GM21737 (cell line): Measurements from ENCODE around the gene KCNK18.

ENCODE experiments used
- ATAC-seq: cut with Tn5 transposase; IDR thresholded peaks from one replicate; pipeline ENCODE4 v1.9.1; 2021; ENCODE audit warnings: mild to moderate bottlenecking, moderate library complexity; ENCODE audit not compliant: unreplicated experiment

The KCNK18 gene

DNA sequence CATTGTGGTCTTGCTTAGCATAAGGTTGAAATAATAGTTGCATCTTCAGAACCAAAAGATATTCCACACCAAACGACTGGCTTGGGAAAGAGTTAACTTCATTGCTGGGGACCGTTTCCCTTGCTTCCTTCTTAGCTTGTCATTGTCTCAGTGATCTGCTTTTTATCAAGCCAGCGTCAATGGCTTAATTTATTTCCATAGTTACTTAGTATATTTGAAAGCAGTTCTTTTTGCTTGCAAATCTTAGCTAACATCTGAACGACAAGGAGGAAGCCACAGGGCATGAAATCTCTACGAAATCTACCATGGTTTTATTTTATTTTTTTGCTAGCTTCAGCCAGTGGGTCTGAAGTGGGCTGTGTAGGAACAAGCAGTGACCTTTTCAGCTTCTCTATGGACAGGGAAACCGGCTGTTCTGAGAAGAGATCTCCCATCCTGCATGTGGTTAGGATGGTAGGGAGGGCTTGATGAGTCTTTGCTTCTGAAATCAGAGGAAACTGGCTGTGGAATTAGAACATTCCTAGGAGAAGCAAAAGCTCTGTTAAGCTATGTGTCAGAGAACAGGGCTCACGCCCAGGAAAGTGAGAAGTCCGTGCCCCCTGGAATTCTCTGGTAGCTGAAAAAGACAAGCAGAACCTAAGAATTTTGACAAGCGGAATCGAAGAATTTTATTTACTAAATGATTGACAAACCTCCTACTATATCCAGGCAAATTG lies 51.6 kb downstream of the KCNK18 start:
- ATAC-seq: no peak

DNA sequence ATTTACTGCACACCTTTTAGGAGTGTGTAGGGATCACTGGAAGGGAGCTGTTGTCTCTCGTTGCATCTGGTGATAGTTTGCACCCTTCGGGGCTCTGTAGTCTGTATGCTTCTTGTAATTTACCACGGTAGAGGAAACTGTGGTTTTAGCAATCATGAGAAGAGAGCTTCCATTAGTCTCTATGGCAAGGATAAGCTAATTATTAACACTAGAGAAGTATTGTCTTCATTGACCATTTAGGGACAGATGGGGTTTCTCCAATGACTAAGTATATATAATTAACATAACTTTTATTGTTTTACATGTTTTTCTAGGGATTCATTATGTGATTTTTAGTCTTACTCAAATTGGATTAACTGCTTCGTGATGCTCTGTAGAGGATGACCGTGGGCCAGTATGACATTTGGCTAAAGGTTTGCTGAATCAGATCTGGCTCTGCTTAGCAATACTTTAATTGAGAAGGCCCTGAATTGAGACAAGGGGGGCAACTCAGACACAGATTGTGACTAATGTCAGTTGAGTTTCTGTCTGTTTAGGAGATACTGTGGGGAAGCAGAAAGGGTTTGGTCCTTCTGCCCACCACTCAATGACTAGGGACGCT lies 52.3 kb downstream of the KCNK18 start:
- ATAC-seq: peak; percentile 59

DNA sequence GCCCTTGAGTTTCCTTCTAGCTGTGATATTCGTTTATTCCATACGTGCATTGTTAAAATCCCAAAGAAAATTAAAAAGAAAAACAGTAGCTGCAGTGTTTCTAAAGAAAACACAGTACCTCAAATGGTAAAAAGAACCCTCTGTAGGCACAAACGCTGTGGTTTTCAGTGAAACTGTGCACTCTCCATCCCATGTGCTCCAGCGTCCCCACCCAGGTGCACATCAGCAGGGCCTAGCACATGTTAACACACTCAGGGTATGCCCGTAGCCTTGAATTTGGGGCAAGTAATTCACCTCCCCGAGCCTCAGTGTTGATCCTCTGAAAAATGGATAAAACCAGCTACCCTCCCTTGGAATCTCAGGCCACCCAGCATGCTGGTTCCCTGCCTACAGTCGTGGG lies 53.1 kb downstream of the KCNK18 start:
- ATAC-seq: no peak

DNA sequence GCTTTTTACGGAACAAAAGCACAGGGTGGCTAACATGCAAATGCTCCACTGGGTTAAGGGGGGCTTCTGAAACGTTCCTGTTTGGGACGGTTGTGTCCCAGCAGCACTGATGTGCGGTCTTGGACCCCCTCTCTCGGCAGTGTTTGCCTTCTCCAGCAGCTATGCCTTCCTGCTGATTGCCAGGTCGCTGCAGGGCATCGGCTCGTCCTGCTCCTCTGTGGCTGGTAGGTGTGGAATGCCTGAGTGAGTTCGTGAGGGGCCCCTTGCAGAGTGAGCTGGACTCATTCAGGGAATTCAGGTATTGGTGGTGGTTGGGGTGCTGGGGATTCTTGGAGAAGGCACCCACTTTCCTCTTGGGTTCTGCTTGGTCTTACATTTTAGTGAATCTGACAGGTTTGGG lies 56.6 kb downstream of the KCNK18 start:
- no peak for ATAC-seq

DNA sequence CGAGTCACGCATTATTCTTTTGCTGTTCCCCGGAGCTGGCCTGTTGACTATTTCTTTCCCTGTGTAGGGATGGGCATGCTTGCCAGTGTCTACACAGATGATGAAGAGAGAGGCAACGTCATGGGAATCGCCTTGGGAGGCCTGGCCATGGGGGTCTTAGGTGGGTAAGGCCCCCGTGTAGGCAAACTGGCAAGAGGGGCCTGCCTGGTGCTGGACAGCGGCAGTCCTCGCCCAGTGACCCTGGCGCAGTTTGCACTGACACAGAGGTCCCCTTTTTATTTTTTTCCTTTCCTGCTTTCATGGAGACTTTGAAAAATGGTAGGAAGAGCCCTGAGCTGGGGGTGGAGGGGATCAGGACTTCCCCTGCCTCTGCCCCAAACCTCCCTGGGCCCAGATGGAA lies 57.0 kb downstream of the KCNK18 start:
- no peak for ATAC-seq

DNA sequence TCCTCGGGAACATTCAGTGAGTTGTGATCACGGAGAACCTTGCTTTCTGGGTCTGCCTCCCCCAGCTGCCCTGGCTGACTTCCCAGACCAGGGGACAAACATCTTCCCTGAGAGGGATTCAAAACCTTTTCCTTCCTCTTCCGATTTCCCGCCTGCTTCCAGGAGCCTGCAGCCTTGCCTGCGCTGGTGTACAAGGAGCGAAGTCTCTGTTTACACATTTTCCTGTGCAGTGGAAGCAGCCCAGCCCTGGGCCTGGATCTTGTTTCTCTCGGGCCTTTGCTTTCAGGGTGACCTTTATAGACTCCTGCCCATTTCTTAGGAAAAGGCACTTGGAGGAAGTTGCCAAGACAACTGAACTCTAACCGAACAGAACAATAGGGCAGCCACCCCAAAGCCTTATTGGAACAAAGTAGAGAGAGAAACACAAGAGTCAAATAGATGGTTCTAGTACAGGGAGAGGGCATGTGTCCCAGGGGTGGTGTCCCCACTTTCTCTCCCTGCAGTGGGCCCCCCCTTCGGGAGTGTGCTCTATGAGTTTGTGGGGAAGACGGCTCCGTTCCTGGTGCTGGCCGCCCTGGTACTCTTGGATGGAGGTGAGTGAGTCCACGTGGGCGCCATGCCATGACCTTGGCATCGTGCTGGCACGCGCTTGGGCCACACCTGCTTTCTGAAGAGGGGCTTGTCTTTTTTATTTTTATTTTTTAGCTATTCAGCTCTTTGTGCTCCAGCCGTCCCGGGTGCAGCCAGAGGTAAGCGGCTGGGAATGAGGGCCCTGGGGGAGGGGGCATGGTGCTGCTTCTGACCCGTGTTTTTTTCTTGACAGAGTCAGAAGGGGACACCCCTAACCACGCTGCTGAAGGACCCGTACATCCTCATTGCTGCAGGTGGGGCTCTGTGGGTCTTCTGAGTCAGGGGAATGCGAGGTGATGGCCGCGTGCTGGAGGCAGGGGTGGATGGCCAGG lies 57.8 kb downstream of the KCNK18 start:
- ATAC-seq: no peak

DNA sequence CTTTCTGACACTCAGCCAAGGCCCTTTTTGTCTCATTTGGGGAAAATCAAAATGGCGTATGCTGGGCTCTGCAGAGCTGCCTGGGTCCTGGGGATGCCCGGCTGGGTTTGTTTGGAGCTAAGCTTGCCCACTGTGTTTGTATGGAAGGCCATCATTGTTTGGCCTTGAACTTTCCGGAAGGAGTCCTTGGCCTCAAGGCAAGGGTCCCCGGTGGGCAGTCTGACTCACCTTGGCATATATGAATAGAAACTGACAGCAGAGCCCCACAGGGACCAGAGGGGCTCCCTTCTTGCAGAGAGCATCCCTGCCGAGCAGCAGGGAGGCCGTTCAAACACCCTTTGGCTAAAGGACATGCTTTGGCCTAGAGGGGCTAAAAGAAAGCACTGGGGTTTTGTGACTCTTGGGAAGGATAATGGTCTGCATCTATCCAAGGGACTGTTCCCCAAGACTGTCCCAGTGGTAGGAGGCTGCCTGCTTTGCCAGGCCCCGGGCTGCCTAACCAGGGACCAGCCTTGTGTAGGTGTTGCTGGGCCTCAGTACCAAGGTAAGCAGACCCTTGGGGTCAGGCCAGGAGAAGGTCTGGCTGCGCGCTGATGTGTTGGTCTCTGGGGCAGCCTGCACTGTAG lies 58.7 kb downstream of the KCNK18 start:
- no peak for ATAC-seq

DNA sequence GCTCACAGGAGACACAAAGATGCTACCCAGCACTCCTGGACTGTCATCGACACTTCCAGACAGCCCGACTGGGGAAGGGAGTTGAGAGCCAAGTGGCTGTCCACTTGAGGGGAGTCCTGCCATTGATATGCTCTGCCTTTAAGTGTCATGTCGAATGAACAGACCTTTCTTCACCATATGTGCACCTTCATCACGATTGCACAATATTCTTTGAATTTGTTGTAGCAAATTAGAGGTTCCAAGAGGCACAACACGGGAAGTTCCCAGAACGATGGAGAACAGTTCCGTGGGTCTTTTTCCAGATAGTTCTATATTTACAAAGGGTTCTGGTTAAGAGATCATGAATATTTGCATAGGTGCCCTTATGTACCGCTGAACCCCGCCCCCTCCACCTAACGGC lies 59.6 kb downstream of the KCNK18 start:
- no peak for ATAC-seq

DNA sequence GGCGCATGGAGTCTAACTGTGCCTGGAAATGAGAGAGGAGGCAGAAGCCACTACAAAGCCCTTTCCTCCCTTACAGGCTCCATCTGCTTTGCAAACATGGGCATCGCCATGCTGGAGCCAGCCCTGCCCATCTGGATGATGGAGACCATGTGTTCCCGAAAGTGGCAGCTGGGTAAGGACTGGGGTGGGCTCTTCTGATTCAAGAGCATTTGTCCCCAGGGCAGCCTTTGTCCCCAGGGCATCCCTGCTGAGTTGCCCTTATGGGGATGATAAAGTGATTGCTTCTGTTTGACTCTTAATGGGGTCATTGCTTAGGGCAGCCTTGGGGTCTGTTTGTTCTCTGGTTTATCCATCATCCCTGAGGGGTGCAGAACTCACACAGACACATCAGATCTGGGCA lies 60.4 kb downstream of the KCNK18 start:
- no peak for ATAC-seq

DNA sequence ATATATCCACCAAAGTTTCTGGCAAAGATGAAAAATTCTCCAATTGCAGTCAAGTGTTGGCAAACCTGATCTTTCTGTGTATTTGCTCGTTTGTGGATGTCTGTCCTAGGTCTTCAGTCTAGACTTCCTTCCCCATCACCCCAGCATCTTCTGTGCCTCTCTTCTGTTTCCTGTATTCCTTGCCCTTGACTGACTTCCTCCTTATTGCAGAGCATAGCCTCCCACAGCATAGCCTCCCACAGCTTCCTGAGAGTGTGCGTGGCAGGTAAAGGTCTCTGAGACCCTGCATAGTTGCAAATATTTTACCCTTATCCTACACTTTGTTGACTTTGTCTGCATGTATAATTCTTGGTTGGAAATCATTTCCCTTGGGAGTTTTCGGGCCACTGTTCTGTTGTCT lies 62.0 kb downstream of the KCNK18 start:
- ATAC-seq: no peak
